CD8-positive, alpha-beta memory T cell (primary cell): ENCODE measurements around the gene S100A5. TPM values are rescaled to one million over a fixed set of nuclear protein-coding genes. Genes with fewer than 3 reads are reported as not detected.

Experiments
- CTCF ChIA-PET: fragments of 350-600 bp; sonication (Branson Sonifier 250); formaldehyde crosslinking; loops from one replicate; lab custom pipeline; 2021; ENCODE audit warnings: antibody characterized with exemption; lab: Charles Lee
- POLR2A ChIA-PET: fragments of 350-600 bp; sonication (Branson Sonifier 250); formaldehyde crosslinking; loops from one replicate; lab custom pipeline; 2021; ENCODE audit warnings: antibody characterized with exemption; lab: Charles Lee
- DNase-seq, 5 donors: peaks; one replicate each; pipeline versions ENCODE4 v3.0.0 to v3.0.0-alpha.2; 2020 to 2022; ENCODE audit warnings: mixed read lengths in 1 of 5
- H3K27ac ChIP-seq: one replicate; pipeline ENCODE4 v1.7.0; 2013; ENCODE audit warnings: low read depth, mild to moderate bottlenecking, low read length, moderate library complexity
- H3K27me3 ChIP-seq: 2 replicates; pipeline ENCODE4 v1.7.0; 2013; ENCODE audit warnings: low read length, mild to moderate bottlenecking; ENCODE audit not compliant: insufficient read depth, poor library complexity, severe bottlenecking
- H3K36me3 ChIP-seq: 2 replicates; pipeline ENCODE4 v1.7.0; 2013; ENCODE audit warnings: mild to moderate bottlenecking, low read length, moderate library complexity; ENCODE audit not compliant: insufficient read depth
- H3K4me1 ChIP-seq: 2 replicates; pipeline ENCODE4 v1.7.0; 2013; ENCODE audit warnings: mild to moderate bottlenecking, low read length, moderate library complexity; ENCODE audit not compliant: insufficient read depth
- H3K4me3 ChIP-seq: 2 replicates; pipeline ENCODE4 v1.7.0; 2013; ENCODE audit warnings: mild to moderate bottlenecking, low read length
- H3K9me3 ChIP-seq: 2 replicates; pipeline ENCODE4 v1.7.0; 2013; ENCODE audit warnings: mild to moderate bottlenecking, low read length
- H3K27ac Mint-ChIP-seq, 8 donors: one replicate each; pipeline ENCODE4 v1.8.0; 2020 to 2021; ENCODE audit warnings: mixed read lengths in 8 of 8, mild to moderate bottlenecking in 6 of 8, inconsistent platforms in 3 of 8, moderate library complexity in 3 of 8
- H3K27me3 Mint-ChIP-seq, 2 donors: one replicate each; pipeline ENCODE4 v1.8.0; 2020 to 2021; ENCODE audit warnings: mixed read lengths in 2 of 2, mild to moderate bottlenecking in 1 of 2, moderate library complexity in 1 of 2
- H3K36me3 Mint-ChIP-seq, 3 donors: one replicate each; pipeline ENCODE4 v1.8.0; 2020 to 2021; ENCODE audit warnings: mixed read lengths in 3 of 3, inconsistent platforms in 1 of 3, mild to moderate bottlenecking in 1 of 3
- H3K4me1 Mint-ChIP-seq, 3 donors: one replicate each; pipeline ENCODE4 v1.8.0; 2020 to 2021; ENCODE audit warnings: mixed read lengths in 3 of 3, inconsistent platforms in 1 of 3, mild to moderate bottlenecking in 1 of 3
- H3K4me3 Mint-ChIP-seq, 7 donors: one replicate each; pipeline ENCODE4 v1.8.0; 2020 to 2021; ENCODE audit warnings: mixed read lengths in 7 of 7, mild to moderate bottlenecking in 6 of 7, moderate library complexity in 4 of 7, inconsistent platforms in 2 of 7
- H3K9me3 Mint-ChIP-seq, 5 donors: one replicate each; pipeline ENCODE4 v1.8.0; 2020 to 2022; ENCODE audit warnings: mixed read lengths in 5 of 5, mild to moderate bottlenecking in 3 of 5, moderate library complexity in 2 of 5, inconsistent platforms in 1 of 5
- polyA plus RNA-seq: library from polyadenylated mRNA; unstranded; fragments of 300-500 nt; fragmentation: Illumina TruSeq; gene quantifications from one replicate; pipeline ENCODE4 v1.2.3, GENCODE V29; 2021
- total RNA-seq, 2 experiments: library from RNA; stranded (reverse); gene quantifications; one replicate each; pipeline ENCODE4 v1.2.3, GENCODE V29; 2021

S100A5 gene
- total and polyA plus RNA-seq, 3 experiments from 2014 or later: 0.61 to 1.6 (median 1.5) TPM

DNA sequence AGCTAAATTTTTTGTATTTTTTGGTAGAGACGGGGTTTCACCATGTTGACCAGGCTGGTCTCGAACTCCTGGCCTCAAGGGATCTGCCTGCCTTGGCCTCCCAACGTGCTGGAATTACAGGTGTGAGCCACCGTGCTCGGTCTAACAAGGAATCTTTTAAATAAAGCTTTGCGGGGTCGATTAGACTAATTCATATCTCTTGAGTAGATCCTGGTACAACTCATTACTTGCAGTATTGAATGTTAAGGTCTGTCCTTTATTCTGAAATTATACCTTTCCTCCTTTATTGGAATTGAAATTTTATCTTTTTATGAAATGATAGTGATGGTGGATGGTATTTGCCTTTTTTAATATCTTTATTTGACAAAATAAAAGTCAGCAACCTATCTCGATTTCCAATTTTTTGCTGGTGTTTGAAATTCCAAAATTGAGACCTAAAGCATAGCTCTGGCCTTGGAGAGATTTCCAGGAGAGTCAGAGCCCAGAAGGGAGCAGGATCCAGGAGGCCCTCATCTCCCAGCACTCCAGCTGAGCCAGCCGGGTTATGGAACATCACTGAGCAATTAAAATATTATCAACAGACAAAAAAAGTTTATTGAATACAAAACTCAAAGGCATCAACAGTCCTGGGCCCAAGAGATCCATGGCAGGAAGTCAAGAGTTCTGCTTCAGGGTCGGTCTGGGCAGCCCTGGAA lies 20.2 kb upstream of the S100A5 start:
- Mint-ChIP-seq H3K27ac (no peak overlapping the region), H3K27me3 (no peaks in the 10 kb centered on the region), H3K4me1 (peaks cover 3 to 8% (median 4%) of the 10 kb centered on the region in 3 donors), H3K9me3 (no peaks in the 10 kb centered on the region), H3K36me3 (no peaks in the 10 kb centered on the region), H3K4me3 (no peak overlapping the region)
- Histone ChIP-seq H3K9me3 (no peaks in the 10 kb centered on the region), H3K36me3 (no peaks in the 10 kb centered on the region), H3K27ac (no peak overlapping the region), H3K4me3 (no peak overlapping the region), H3K27me3 (no peaks in the 10 kb centered on the region), H3K4me1 (peaks cover 7% of the 10 kb centered on the region)
- DNase-seq: no peak
- POLR2A ChIA-PET: interaction anchor here (1.2 kb wide), 1 partner anchor 15 kb away, joined by 3 read pairs; the partner anchor contains the start of gene S100A4
- CTCF ChIA-PET: interaction anchor here (1.0 to 6.6 kb wide), 4 partner anchors 10 to 50 kb away, joined by 3 to 35 read pairs (median 6); no protein-coding TSS in a partner anchor

DNA sequence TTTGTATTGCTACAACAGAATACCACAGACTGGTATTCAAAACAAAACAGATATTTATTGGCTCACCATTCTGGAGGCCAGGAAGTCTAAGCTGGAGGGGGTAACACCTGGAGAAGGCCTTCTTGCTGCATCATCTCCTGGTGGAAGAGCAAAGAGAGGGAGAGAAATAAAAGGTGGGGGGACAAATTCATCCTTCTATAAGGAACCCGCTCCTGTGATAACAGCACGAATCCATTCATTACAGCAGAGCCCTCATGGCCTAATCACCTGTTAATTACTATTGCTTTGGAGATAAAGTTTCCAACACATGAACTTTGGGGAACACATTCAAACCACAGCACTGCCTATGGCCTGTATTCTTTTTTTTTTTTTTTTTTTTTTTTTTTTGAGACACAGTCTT lies 19.5 kb upstream of the S100A5 start:
- no peaks in the 10 kb centered on the region for H3K9me3 ChIP-seq
- ChIA-PET POLR2A (no interaction called here), CTCF (interaction anchor here (1.0 to 6.6 kb wide), 4 partner anchors 8 to 49 kb away, joined by 3 to 35 read pairs (median 6); no protein-coding TSS in a partner anchor)
- Mint-ChIP-seq H3K36me3 (no peaks in the 10 kb centered on the region), H3K27me3 (no peaks in the 10 kb centered on the region), H3K27ac (peak overlapping the region in 4 of 8 donors; percentile 13 to 78 (median 42)), H3K4me1 (peaks cover 0 to 1% (median 0%) of the 10 kb centered on the region in 3 donors), H3K4me3 (no peak overlapping the region), H3K9me3 (no peaks in the 10 kb centered on the region)
- peaks cover under 1% of the 10 kb centered on the region for H3K4me1 ChIP-seq
- DNase-seq: no peak
- H3K4me3 ChIP-seq: no peak overlapping the region
- no peaks in the 10 kb centered on the region for H3K27me3 ChIP-seq
- H3K36me3 ChIP-seq: no peaks in the 10 kb centered on the region
- no peak overlapping the region for H3K27ac ChIP-seq

DNA sequence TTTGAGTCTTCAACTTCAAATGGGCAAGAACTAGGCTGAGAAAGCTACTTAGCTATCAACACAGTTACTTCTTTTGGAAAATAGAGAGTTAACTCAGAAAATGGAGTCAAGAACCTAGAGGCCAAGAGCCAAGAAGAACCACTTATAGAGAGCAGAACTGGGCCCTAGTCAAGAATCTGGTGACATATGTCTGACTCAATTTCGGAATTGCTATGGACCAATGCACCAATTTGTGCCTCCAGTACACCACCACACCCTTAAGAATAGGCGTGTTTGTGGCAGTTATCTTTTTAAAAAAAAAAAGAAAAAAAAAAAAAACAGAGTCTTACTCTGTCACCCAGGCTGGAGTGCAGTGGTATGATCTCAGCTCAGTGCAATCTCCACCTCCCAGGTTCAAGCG lies 17.1 kb upstream of the S100A5 start:
- POLR2A ChIA-PET: no interaction called here
- Mint-ChIP-seq H3K9me3 (no peaks in the 10 kb centered on the region), H3K4me3 (no peak overlapping the region), H3K36me3 (no peaks in the 10 kb centered on the region), H3K27me3 (no peaks in the 10 kb centered on the region), H3K4me1 (no peaks in the 10 kb centered on the region), H3K27ac (no peak overlapping the region)
- CTCF ChIA-PET: interaction anchor here (1.2 to 1.7 kb wide), 3 partner anchors 11 to 47 kb away, joined by 3 to 5 read pairs (median 4); no protein-coding TSS in a partner anchor
- no peak for DNase-seq
- no peaks in the 10 kb centered on the region for H3K9me3 ChIP-seq
- H3K4me3 ChIP-seq: no peak overlapping the region
- no peaks in the 10 kb centered on the region for H3K27me3 ChIP-seq
- H3K27ac ChIP-seq: no peak overlapping the region
- no peaks in the 10 kb centered on the region for H3K36me3 ChIP-seq
- H3K4me1 ChIP-seq: no peaks in the 10 kb centered on the region

DNA sequence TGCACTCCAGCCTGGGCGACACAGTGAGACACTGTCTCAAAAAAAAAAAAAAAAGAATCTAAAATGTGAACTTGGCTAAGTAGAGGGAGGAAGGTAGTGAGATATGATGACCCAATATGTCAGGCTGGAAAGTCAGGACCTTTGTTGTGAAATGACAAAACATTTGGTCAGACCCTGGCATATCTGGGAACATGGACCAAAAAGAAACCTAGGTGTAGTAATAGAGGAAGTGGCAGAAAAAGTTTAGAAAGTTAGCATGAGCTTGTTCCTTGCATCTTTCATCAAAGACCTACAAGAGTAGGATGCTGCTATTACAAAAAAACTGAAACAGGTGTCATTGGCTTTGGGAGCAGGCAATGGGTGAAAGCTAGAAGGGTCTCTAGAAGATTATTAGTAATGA lies 15.6 kb upstream of the S100A5 start:
- no peak overlapping the region for H3K27ac Mint-ChIP-seq
- H3K36me3 ChIP-seq: no peaks in the 10 kb centered on the region
- ChIA-PET CTCF (interaction anchor here (1.5 to 1.7 kb wide), 2 partner anchors 12 to 46 kb away, joined by 3 to 5 read pairs; no protein-coding TSS in a partner anchor), POLR2A (no interaction called here)
- no peaks in the 10 kb centered on the region for H3K36me3 Mint-ChIP-seq
- H3K4me3 Mint-ChIP-seq: peak overlapping the region in 1 of 7 donors; percentile 56
- no peak overlapping the region for H3K4me3 ChIP-seq
- H3K4me1 Mint-ChIP-seq: no peaks in the 10 kb centered on the region
- no peaks in the 10 kb centered on the region for H3K27me3 ChIP-seq
- H3K9me3 ChIP-seq: no peaks in the 10 kb centered on the region
- H3K4me1 ChIP-seq: no peaks in the 10 kb centered on the region
- no peak for DNase-seq
- H3K27me3 Mint-ChIP-seq: no peaks in the 10 kb centered on the region
- H3K27ac ChIP-seq: no peak overlapping the region
- no peaks in the 10 kb centered on the region for H3K9me3 Mint-ChIP-seq

DNA sequence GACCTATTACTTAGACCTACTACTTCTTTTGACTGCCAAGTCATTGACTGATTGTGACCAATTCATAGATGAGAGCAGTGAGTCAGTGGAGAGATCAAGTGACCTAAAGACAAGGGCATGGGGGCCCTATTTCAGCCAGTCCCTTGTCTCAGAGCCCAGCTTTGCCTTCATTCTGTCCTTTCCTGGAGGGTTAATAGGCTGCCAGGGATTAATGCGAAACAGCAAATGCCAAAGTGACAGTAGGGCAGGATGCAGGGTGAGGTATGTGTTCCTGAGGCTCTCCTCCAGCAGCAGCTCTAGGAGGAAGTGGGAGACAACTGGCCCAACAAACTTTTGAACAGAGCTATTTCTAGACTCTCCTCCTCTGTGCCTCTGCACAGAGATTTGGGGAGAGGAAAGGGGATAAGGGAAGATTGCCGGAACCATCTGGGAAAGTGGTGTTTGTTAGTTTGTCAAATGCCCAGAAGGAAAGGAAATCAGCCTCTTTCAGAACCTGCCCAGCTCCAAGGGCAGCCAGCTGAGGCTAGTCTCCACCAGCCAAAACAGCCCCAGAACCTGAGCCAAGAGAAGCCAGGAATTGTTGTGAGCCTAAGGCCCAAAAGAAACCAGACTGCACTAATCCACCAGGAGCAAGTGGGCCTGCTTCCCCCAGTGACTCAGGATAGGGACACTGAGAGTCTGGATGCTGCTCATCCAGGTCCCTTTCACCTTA lies 13.3 kb upstream of the S100A5 start:
- Mint-ChIP-seq H3K36me3 (no peaks in the 10 kb centered on the region), H3K27ac (peak overlapping the region in 2 of 8 donors; percentile 5 to 17), H3K4me1 (no peaks in the 10 kb centered on the region), H3K4me3 (no peak overlapping the region), H3K27me3 (no peaks in the 10 kb centered on the region), H3K9me3 (no peaks in the 10 kb centered on the region)
- no peaks in the 10 kb centered on the region for H3K4me1 ChIP-seq
- H3K9me3 ChIP-seq: no peaks in the 10 kb centered on the region
- POLR2A ChIA-PET: no interaction called here
- no peak overlapping the region for H3K4me3 ChIP-seq
- CTCF ChIA-PET: interaction anchor here (0.7 to 5.6 kb wide), 3 partner anchors 21 to 58 kb away, joined by 3 to 30 read pairs (median 5); no protein-coding TSS in a partner anchor
- no peaks in the 10 kb centered on the region for H3K27me3 ChIP-seq
- DNase-seq: no peak
- H3K36me3 ChIP-seq: no peaks in the 10 kb centered on the region
- no peak overlapping the region for H3K27ac ChIP-seq

DNA sequence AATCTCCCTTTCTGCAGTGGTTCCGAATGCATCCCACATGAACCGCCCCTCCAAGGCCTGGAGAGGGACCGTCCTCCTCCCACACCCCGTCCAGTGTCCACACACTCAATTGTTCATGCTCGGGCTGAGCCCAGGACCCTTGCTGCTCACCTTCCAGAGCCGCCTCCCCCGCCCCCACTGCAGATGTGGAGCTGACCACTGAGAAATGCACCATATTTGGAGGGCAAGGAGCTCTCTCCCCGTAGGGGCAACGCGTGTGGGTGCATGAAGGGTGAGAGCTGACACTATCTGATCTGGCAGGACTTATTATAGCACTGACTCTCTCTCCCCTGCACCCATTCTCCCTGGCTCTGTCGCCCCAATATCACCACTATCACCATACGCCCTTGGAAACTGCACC lies 12.4 kb upstream of the S100A5 start:
- Histone ChIP-seq H3K4me3 (no peak overlapping the region), H3K9me3 (no peaks in the 10 kb centered on the region), H3K27me3 (no peaks in the 10 kb centered on the region), H3K4me1 (no peaks in the 10 kb centered on the region), H3K27ac (no peak overlapping the region), H3K36me3 (no peaks in the 10 kb centered on the region)
- DNase-seq: no peak
- Mint-ChIP-seq H3K4me3 (no peak overlapping the region), H3K36me3 (no peaks in the 10 kb centered on the region), H3K9me3 (no peaks in the 10 kb centered on the region), H3K27me3 (no peaks in the 10 kb centered on the region), H3K4me1 (peaks cover 0 to 4% (median 0%) of the 10 kb centered on the region in 3 donors), H3K27ac (no peak overlapping the region)
- ChIA-PET CTCF (interaction anchor here (1.1 to 5.6 kb wide), 2 partner anchors 18 to 20 kb away, joined by 3 to 30 read pairs; no protein-coding TSS in a partner anchor), POLR2A (no interaction called here)

DNA sequence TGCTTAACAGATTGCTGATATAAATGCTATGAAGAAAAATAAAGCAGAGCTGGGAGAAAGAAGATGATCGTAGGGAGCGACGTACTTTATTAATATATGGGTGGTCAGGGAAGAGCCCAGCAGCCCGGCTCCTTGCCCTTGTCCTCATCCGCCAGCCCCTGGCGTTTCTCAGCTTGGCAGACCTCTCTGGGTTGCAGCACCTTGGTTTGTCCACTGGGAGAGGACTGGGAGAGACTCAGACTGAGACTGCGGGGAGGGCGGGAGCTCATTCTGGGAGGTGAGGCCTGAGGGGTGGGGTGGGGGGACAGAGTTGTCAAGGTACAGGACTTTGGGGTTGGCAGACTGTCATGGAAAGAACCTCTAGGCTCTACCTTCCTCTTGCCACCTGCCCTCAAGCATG lies 11.6 kb upstream of the S100A5 start:
- H3K4me1 ChIP-seq: peaks cover 3% of the 10 kb centered on the region
- Mint-ChIP-seq H3K9me3 (no peaks in the 10 kb centered on the region), H3K4me1 (peaks cover 0 to 4% (median 0%) of the 10 kb centered on the region in 3 donors), H3K36me3 (no peaks in the 10 kb centered on the region), H3K4me3 (no peak overlapping the region), H3K27ac (peak overlapping the region in 1 of 8 donors; percentile 38), H3K27me3 (no peaks in the 10 kb centered on the region)
- no peaks in the 10 kb centered on the region for H3K27me3 ChIP-seq
- H3K36me3 ChIP-seq: no peaks in the 10 kb centered on the region
- CTCF ChIA-PET: interaction anchor here (1.0 to 5.6 kb wide), 3 partner anchors 16 to 20 kb away, joined by 3 to 30 read pairs (median 3); no protein-coding TSS in a partner anchor
- H3K27ac ChIP-seq: no peak overlapping the region
- POLR2A ChIA-PET: interaction anchor here (0.9 kb wide), 1 partner anchor 12 kb away, joined by 3 read pairs; the partner anchor contains the start of gene S100A5
- no peak for DNase-seq
- H3K4me3 ChIP-seq: no peak overlapping the region
- no peaks in the 10 kb centered on the region for H3K9me3 ChIP-seq
